PC-3 (cell line): ENCODE results near the gene OR10J5.

ENCODE experiments used
- EZH2 ChIP-seq: fragments of 300-600 bp; sonication (generic); IDR thresholded peaks from one replicate; pipeline ENCODE4 v1.6.1; 2017; ENCODE audit warnings: antibody characterized with exemption, mild to moderate bottlenecking, low read length; ENCODE audit not compliant: unreplicated experiment
- EZH2phosphoT487 ChIP-seq: fragments of 300-600 bp; sonication (generic); IDR thresholded peaks from 2 replicates; pipeline ENCODE4 v1.6.1; 2018; ENCODE audit warnings: mild to moderate bottlenecking, antibody characterized with exemption, low read length, borderline replicate concordance
- TF ChIP-seq, protein P1 (sequence below): fragments of 300-600 bp; sonication (generic); conservative IDR thresholded peaks from 2 replicates; pipeline ENCODE4 v1.5.1; 2017; ENCODE audit warnings: antibody characterized with exemption, low read depth, mild to moderate bottlenecking, low read length

- TF ChIP-seq EZH2phosphoT487: no peak
- TF ChIP-seq, protein P1, sequence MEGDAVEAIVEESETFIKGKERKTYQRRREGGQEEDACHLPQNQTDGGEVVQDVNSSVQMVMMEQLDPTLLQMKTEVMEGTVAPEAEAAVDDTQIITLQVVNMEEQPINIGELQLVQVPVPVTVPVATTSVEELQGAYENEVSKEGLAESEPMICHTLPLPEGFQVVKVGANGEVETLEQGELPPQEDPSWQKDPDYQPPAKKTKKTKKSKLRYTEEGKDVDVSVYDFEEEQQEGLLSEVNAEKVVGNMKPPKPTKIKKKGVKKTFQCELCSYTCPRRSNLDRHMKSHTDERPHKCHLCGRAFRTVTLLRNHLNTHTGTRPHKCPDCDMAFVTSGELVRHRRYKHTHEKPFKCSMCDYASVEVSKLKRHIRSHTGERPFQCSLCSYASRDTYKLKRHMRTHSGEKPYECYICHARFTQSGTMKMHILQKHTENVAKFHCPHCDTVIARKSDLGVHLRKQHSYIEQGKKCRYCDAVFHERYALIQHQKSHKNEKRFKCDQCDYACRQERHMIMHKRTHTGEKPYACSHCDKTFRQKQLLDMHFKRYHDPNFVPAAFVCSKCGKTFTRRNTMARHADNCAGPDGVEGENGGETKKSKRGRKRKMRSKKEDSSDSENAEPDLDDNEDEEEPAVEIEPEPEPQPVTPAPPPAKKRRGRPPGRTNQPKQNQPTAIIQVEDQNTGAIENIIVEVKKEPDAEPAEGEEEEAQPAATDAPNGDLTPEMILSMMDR: no peak
- TF ChIP-seq EZH2: no peak
These were observed 44.5 kb upstream of the OR10J5 start for GRCh38 chr1:159580340-159580739.
